ENCODE results near the gene SERPINF2.
"Not testable (repeated sequence)": the region's sequence is repeated elsewhere in the genome, so short reads cannot be mapped to it uniquely, and the experiment has no call there.

The SERPINF2 gene

DNA sequence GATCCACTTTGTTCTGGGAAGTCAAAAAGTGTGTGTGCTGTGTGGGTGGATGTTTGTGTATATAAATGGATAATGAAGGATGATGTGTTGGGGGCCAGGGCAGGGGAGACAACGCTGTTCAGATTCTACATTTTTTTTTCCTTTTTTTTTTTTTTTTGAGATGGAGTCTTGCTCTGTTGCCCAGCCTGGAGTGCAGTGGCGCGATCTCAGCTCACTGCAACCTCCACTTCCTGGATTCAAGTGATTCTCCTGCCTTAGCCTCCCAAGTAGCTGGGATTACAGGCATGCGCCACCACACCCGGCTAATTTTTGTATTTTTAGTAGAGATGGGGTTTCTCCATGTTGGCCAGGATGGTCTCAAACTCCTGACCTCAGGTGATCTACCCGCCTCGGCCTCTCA, 22.0 kb downstream of the SERPINF2 start:
- DNase-seq: not testable (repeated sequence)

GRCh38 chr17:1765576-1765975, 22.9 kb downstream of the SERPINF2 start:
- no peak for DNase-seq

GRCh38 chr17:1766382-1767135, 23.9 kb downstream of the SERPINF2 start:
- no peak for DNase-seq

- no peak for DNase-seq
Measured at GRCh38 chr17:1767358-1767757, 24.7 kb downstream of the SERPINF2 start.

DNA sequence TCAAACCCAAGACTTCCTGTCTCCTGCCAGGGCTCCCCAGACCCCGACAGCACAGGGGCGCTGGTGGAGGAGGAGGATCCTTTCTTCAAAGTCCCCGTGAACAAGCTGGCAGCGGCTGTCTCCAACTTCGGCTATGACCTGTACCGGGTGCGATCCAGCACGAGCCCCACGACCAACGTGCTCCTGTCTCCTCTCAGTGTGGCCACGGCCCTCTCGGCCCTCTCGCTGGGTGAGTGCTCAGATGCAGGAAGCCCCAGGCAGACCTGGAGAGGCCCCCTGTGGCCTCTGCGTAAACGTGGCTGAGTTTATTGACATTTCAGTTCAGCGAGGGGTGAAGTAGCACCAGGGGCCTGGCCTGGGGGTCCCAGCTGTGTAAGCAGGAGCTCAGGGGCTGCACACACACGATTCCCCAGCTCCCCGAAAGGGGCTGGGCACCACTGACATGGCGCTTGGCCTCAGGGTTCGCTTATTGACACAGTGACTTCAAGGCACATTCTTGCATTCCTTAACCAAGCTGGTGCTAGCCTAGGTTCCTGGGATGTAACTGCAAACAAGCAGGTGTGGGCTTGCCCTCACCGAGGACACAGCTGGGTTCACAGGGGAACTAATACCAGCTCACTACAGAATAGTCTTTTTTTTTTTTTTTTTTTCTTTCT, 27.3 kb downstream of the SERPINF2 start:
- DNase-seq: no peak

DNA sequence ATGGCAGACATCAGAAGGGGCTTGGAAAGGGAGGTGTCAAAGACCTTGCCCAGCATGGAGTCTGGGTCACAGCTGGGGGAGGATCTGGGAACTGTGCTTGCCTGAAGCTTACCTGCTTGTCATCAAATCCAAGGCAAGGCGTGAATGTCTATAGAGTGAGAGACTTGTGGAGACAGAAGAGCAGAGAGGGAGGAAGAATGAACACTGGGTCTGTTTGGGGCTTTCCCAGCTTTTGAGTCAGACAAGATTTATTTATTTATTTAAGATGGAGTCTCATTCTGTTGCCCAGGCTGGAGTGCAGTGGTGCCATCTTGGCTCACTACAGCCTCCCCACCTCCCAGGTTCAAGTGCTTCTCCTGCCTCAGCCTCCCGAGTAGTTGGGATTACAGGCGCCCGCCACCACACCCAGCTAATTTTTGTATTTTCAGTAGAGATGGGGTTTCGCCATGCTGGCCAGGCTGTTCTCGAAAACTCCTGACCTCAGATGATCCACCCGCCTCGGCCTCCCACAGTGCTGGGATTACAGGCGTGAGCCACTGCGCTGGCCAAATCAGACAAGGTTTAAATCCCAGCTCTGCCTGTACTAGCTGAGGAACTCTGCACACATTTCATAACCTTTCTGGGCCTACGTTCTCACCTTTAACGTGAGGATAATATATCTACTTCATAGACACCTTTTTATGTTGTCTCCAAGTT, 30.5 kb downstream of the SERPINF2 start:
- DNase-seq: not testable (repeated sequence)

- DNase-seq: no peak
Measured at GRCh38 chr17:1773696-1774181, 31.1 kb downstream of the SERPINF2 start.

GRCh38 chr17:1774390-1775176, 31.9 kb downstream of the SERPINF2 start:
- DNase-seq: no peak

DNA sequence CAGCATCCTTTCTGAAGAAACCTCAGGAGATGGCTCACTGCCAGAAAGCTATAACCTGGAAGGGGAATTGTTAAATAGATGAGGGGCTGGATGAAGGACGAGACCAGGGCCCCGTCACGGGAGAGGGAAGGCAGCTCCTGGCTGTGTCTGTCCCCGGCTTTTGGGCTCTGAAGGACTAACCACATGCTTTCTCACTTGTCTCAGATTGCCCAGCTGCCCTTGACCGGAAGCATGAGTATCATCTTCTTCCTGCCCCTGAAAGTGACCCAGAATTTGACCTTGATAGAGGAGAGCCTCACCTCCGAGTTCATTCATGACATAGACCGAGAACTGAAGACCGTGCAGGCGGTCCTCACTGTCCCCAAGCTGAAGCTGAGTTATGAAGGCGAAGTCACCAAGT, 33.7 kb downstream of the SERPINF2 start:
- no peak for DNase-seq

- no peak for DNase-seq
Measured at GRCh38 chr17:1776857-1777256, 34.2 kb downstream of the SERPINF2 start.

GRCh38 chr17:1779571-1780131, 37.0 kb downstream of the SERPINF2 start:
- no peak for DNase-seq

GRCh38 chr17:1782171-1782567, 39.5 kb downstream of the SERPINF2 start:
- no peak for DNase-seq

DNA sequence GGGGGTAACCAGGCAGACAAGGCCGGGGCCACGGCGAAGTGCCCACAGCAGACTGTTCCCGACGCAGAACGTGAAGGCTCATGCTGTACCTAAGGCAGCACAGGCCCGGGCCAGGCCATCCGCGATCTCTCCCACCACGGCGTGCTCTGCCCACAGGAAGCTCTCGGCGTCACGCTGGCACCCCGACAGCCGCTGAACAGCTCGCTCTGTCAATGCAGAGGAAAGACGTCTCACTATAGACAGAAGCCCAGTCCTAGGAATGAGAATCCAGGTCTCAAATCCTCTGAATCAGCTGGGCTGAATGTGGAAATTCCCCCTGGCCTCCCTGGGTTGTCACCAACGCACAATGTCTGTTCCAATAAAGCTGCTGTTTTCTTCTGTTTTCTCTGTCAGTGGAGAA, 40.6 kb downstream of the SERPINF2 start:
- no peak for DNase-seq

DNA sequence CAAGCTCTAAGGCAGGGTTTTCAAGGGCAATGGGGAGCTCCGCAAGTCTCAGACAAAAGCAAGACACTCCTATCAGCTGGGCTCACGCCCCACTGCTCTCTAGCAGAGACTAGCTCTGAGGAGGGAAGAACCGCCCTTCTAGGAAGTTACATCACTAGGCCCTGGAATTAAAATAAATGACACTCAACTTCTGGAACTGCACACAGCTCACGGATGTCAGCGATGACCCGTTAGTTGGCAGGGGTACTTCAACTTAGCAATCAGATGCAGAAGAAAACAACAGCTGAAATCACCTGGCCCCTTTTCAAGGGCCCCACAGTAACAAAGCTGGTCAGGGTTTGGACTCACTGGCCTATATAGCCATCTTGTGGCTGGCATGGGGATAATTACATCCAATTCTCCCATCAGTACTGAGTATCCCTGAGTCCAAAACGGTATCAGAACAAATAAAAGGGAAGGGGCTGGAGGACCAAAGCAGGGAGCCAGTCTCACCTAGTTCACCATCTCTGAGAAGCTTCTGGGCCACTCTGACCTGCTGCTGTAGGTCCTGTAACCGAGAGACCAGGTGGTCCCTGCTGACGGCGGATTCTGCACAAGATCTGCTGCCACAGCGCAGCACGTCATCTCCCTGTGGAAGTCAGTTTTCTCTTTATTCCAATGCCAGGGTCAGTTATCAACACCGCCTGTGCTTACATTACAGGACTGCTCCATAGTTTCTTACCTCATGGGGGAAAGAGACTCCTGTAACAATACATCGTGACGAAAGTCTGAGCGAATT, 41.4 kb downstream of the SERPINF2 start:
- DNase-seq: no peak

DNA sequence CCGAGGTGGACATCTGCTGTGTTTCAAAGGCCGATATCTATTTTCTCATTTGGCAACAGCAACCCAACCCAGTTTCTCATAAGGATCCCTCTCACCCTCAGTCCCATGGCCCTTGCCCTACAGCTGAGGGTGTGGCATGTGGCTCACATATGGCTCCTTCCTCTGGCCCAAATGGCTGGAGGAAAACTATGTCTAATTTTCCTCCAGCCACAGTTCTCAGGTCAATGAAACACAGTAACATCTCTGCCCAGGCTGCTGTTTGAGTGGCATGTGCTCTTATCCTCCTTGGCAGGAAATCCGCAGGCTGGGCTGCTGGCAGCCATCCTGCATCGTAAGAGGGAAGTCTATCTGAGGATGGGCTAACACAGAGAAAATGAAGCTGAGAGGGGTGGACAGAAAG, 43.3 kb downstream of the SERPINF2 start:
- DNase-seq: no peak

DNA sequence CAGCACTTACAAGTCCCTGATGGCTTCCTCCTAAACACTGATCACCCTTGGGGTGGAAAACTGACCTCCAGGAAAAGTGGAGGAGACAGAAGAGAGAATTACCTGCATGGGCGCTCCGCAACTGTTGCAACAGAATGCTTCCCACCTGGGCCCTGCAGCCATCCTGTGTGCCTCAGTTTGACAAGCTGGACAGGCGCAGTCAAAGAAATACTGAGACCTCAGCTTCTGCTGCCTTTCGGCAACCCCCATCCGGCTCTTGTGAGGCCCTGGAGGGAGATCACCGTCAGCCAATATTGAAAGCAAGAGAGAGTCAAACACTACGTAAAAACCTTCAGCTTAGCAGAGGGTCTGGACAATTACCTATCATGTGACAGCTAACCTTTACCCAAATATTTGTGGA, 44.0 kb downstream of the SERPINF2 start:
- no peak for DNase-seq

GRCh38 chr17:1787301-1787902, 44.7 kb downstream of the SERPINF2 start:
- no peak for DNase-seq

DNA sequence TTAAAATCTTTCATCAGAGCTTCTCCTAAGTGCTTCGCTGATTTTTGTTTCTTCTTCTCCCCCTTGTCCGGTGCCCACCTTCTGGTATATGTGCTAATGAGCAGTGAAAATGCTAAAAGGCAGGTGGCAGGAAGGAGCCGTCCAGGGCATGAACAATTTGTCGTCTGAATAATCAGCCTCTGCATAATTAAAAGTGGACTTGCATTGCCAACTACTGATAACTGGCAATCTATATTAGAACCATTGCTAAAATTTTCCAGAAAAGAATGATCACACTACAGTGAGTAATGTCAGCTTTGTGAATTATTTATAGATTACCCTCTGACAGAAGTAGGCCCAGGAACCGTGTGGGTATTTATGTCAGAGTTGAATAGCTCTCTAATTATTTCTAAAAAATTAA, 47.3 kb downstream of the SERPINF2 start:
- no peak for DNase-seq

GRCh38 chr17:1792495-1793446, 50.1 kb downstream of the SERPINF2 start:
- DNase-seq: no peak

- DNase-seq: no peak
Measured at GRCh38 chr17:1793447-1793806, 50.8 kb downstream of the SERPINF2 start.

Data from activated CD4-positive, alpha-beta T cell treated with anti-CD3 and anti-CD28 coated beads, Interleukin-2, amount 50 U/mL, for 4 hours (primary cell).